Colon (tissue), 2 donors: ENCODE data around the gene BPIFB2.
"Not testable (repeated sequence)": the region's sequence is repeated elsewhere in the genome, so short reads cannot be mapped to it uniquely, and the experiment has no call there.

ENCODE experiments used
- FAIRE-seq: peaks from 2 replicates; lab custom pipeline; 2012; peaks lifted over from hg19 to GRCh38; lab: Jason Lieb, UNC
- donor health status: control.
- donor health status: control.

Gene BPIFB2

DNA sequence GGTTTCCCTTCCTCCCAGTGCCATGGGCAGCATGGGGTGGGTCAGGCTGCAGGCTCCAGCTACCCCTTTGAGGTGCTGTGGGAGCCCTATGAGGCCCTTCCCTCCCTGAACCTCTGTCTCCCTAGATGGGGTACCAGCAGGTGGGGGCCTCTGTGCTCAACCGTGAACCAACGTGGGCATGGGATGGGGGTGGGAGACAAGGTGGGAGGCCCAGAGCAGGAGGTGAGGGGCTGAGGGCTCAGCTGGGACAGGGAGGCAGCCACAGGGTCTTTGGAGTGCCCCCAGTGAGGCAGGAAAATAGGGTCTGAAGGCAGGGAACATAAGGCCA is 36.6 kb upstream of the BPIFB2 start:
- no peak for FAIRE-seq

DNA sequence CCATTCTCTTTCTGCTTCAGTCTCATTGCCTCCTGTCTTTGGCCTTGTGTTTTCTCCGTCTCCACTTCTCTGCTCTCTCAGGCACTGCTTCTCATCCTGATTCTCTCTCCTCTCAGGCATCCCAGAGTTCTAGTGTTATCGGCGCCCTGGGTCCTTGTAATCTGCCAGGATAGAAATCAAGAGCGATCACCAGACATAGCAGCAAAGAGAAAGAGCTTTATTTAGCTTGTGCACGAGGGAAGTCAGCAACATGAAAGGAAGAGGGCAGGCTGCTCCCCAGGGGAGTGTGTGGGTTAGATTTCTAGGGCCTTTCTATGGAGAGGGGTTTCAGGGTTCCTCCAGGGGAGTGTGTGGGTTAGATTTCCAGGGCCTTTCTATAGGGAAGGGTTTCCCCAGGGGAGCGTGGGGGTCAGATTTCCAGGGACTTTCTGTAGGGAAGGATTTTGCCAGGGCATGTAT is 35.8 kb upstream of the BPIFB2 start:
- no peak for FAIRE-seq

DNA sequence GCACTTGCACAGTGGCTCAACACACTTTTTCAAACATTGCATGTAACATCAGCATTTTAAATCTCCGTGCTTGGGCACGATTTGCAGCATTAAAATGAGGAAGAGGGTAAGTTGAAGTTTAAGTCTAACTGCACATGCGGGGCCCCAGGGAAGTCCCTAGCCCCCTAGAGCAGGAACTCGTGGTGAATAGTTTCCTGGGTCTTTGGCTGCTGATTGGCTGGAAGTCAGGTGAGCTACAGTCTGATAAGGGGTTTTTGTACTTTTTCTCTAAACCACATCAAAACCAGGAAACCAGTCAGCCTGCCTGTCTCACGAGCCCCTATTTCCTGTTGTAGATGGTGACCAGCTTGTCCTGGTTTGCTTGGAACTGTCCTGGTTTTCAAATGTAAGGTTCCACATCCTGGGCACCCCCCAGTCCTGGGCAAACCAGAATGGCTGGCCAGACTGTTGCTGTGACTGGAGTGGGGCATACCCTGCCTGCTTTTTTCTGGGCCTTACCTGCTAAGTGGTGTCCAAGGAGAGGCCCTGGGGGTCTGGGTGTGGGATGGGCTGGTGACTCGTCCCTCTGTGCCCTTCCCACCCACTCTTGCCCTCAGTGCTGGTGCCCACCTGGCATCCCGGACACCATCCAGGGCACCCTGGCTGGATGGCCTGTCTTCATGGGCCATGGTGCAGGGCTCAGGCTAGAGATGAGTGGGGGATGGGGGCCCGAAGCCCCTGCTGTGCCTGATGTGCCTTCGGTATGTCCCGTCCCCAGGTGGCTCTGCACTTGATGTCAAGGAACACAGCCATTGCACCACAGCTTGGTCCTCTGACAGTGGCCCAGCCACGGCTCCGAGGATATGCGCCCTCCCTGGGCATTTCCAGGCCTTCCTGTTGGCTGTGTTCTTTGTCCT is 35.1 kb upstream of the BPIFB2 start:
- FAIRE-seq: no peak

DNA sequence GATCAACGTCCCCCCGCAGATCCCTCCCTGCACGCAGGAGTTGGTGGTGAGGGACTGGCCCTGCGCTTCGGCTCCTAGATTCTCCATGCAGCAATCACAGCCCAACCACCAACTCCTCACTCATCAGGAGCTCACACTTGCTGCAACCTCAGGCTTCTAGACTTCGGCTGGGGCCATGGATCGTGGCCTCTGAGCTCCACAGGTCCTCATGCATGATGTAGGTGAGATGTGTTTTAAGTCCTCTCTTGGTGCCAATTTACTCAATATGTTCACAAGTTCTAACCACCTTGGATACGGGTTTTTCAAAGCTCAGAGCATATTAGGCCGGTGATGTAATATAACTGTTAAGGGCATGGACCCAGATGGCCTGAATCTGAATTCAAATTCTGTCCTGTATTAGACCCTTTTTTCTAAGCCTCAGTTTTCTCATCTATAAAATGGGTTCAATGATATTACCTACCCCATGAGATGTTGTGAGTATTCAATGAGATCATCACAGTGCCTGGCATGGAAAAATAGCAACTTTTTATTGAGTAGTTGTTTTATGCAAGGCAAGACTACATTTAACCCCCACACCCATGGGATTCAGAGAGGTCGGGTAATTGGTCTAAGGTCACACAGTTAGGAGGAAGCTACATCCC is 34.3 kb upstream of the BPIFB2 start:
- no peak for FAIRE-seq

DNA sequence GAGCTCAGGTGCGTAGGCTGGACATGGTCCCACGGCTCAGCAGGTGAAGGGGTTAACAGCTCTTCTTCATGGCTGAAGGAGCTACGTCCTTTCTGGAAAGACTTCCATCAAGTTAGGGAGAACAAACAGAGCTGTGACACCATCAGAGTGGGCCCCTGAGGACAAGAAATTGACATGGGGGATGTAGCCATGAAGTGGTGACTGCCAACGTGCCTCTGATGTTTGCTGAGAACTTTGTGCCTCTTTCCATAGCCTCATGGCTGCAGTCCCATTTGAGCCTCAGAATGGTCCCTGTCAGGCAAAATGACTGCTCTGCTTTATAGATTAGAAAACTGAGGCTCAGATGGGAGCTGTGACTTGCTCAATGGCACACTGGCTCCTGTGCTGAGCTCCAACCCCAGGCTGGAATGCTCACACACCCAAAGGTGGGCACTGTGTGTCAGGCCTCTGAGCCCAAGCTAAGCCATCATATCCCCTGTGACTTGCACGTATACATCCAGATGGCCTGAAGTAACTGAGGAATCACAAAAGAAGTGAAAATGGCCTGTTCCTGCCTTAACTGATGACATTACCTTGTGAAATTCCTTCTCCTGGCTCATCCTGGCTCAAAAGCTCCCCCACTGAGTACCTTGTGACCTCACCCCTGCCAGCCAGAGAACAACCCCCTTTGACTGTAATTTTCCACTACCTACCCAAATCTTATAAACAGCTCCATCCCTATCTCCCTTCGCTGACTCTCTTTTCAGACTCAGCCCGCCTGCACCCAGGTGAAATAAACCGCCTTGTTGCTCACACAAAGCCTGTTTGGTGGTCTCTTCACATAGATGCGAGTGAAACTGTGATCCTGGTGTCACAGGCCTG is 33.1 kb upstream of the BPIFB2 start:
- not testable (repeated sequence) for FAIRE-seq

DNA sequence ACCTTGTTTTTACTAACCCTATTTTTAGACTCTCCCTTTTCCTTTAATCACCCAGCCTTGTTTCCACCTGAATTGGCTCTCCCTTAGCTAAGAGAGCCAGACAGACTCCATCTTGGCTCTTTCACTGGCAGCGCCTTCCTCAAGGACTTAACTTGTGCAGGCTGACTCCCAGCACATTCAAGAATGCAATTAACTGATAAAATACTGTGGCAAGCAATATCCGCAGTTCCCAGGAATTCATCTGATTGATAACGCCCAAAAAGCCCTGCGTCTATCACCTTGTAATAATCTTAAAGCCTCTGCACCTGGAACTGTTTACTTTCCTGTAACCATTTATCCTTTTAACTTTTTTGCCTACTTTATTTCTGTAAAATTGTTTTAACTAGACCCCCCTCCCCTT is 32.4 kb upstream of the BPIFB2 start:
- FAIRE-seq: not testable (repeated sequence)

DNA sequence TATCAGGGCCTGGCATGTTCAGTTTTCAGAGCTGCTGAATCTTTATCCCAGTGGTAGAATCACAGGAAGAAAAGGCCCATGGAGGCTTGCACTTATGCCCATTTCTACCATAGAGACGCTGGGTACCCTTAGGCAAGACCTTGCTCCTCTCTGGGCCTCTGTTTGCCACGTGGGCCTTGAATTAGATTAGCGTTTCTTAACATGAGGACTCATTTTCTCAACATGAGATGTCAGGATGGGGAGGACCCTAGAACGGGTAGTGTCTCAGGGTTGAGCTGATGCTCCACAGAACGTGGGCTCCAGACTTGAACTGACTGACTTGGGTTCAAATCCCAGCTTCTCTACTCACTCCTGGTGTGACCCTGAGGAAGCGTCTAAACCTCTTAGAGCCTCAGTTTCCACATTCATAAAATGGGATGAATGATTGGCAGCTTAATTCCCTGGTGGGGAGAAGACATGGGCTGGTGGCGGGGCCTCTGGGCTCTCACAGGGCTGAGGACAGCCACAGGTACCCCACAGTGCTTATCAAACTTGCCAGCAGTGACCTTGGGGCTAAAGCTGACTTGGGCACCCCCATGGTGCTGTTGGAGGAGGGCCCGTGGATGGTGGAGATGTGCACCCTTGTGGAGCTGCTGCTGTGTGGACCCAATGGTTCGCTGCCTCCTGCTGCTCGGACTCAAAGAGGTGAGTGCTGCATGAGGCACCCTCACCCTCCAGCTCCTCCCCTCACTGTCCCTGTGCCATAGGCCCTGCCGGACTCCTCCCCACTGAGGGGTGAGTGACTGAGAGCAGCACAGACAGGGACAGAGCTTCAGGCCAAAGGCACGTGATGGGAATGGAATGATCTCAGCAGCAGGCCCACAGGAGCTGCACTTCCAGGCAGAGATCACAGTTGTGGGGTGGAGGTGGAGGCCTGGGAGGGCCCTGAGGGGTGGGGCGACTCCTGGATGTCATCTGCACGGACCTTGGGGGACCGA is 31.5 kb upstream of the BPIFB2 start:
- no peak for FAIRE-seq

DNA sequence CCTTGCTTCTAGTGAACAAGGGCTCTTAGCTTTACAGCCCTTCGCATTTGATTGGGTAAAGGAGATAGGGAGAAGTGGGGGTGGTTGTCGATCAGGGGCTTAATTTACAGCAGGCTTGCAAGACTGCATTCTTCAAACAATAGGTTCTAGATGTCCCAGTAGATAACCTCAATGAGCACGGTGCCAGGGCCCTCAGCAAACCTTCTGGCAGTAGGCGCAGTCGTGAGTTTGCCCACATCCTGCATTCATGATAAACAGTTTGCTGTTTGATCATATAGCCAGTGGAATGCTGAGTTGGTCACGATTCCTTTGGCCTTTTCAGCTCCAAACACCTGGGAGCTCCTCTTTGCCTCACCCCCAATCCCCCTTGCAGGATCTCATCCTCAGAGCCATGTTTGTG is 30.8 kb upstream of the BPIFB2 start:
- FAIRE-seq: no peak

DNA sequence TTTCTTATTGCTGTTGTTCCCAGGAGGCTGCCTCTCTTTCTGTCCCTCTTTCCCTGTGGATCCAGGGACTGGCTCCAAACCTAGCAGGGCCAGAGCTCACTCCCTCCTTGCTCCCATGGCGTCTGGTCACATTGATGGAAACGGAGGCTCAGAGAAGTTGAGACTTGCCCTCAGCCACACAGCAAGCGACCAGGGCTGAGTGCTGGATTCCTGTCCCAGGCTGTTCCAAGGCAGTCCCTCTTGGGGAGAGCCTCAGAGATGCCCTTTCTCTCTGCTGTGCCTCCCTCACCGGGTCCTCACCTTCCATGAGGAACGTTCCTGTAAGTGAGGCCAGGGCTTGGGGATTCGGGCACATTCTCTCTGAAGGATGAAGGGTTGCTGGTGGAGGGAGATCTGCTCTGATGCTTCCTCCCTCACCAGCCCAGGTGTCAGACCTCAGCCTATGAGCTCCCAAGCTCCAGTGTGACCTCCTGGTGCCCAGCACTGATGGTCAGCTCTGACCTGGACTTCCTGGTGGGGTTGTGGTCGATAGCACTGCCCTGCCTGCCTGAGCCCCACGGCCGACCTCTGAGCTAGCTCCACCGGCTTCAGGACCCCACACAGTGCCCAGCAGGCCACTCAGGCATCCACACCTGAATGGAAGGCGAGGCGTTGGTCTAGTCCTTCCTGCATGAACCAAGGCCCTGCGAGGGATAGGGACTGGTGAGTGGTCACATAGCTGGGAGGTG is 30.1 kb upstream of the BPIFB2 start:
- FAIRE-seq: no peak

DNA sequence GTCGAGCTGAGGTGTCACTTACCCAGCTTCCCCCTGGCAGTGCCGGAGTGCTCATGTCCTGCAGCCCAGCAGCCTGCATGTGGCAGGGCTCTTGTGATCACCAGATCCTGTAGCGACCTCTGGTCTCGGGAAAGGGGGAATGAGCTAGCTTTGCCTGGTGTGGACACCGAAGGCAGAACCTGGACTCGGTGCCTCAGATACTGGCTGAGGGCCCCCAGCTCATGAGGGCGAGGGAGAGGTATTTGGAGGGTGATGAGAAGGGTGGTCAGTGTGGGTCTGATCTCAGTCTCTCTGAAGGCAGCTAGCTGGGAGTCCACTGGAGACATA is 29.5 kb upstream of the BPIFB2 start:
- FAIRE-seq: no peak

DNA sequence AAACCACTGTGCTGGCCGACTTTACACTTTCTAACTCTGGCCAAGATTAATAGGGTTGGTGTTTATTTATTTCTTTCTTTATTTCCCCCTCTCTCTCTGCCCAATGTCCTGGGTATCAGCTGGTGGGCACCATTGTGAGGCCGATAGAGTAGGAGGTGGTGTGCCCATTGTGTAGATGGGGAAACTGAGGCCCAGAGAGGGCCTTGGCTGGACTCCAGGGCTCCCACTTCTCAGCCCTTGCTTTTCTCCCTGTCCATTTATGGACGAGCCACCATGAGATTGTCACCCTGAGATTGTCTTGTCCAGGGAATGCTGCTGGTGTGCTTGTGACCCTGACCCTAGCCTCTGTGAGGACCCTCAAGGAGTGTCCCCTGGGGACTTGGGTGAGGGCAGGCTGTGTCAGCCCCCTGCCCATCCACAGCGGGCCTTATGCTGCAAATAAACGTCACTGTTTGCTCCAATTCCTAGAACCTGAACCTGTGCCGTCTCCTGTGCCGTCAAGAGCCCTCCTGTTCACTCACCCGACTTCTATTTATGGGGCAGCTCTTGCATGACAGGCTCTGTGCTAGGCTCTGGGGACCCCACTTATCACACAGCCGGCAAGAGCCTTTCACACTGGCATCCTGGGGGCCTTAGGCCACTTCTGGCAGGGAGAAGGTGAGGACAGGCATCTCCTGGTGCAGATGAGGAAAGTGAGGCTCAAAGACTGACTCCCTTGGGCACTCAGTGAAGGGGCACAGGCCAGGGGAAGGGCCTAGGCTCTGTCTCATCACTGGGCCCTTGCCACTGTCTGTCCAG is 28.1 kb upstream of the BPIFB2 start:
- FAIRE-seq: no peak

DNA sequence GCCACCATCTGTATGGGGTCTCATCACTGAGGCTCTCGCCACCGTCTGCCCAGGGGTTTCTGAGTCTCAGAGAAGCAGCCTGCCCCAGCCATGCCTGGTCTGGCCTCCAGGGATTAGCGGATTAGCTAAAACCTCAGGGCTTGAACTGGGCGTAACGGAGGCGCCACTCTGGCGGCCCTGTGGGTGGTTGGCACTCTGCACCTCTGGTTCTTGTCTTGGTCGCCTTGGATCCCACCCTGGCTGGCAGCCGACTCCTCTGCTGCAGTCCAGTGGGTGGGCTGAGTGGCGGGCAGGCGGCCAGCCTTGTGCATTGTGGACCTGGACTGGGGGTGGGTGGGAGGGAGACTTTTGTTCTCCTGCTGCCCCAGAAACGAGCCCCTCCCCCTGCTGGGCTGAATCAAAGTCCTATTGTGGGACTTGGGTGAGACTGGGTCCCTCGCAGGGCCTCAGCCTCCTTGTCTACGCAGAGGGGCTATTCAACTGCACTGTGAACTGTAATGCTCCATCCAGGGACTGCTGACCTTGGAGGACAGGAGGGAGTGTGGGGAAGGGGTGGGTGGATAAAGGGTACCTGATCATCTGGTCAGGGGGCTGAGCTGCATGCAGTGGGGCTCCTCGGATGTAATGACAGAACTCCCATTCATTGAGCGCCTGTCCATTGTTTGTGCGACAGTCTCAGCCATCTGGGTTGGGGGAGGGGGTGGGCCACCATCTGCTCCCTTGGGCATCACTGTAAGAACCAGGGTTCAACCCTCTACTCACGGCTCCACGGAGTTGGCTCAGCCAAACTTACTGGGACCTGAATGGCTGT is 27.2 kb upstream of the BPIFB2 start:
- FAIRE-seq: no peak

DNA sequence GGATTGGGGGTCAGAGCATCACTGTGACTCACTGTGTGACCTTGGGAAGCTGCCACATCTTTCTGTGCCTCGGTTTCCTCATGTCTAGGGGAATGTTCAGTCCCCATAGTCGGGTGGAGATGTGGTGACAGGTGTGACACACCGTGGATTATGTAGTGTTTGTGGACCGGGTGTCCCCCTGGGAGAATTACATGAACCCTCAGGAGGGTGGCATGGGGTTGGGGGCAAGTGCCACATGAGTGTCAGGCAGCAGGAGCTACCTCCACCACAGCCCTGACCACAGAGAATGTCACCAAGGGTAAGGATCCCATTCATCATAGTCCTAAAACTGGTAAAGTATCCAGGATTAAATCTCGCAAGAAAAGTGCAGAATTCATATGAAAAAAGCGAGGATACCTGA is 26.5 kb upstream of the BPIFB2 start:
- FAIRE-seq: no peak

DNA sequence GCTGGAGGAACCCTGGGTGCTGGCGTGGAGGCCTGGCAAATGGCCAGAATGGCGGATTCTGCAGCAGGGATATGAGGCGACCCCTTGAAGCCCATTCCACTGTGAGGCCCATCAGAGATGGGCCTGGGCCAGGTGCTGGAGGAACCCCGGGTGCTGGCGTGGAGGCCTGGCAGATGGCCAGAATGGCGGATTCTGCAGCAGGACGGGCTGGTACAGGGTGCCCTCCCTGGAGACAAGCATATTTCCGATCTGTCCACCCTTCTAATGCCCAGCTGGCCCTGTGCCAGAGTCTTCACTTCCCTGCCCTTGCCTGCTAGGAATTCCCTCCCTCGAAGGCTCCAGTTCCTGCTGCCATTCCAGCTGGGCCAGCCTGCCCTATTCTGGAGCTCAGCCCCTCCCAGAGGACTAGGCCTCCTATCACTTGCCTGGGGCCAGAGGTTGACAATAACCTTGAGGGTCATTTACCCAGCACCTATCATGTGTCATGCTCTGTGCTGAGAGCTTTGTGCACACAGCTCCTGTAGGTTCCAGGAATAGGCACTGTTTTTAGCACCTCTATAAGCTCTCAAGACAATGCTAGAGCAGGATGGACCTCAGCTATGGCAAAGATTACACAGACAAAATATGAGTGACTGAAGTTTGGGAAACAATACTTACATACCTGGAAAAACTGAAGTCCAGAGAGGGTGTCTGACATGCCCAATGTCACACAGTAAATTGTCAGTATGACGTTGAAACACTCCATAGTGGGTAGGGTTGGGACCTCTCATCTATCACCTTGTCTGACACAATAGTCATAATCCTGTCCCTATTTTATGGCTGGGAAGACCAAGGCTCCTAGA is 24.7 kb upstream of the BPIFB2 start:
- FAIRE-seq: no peak

DNA sequence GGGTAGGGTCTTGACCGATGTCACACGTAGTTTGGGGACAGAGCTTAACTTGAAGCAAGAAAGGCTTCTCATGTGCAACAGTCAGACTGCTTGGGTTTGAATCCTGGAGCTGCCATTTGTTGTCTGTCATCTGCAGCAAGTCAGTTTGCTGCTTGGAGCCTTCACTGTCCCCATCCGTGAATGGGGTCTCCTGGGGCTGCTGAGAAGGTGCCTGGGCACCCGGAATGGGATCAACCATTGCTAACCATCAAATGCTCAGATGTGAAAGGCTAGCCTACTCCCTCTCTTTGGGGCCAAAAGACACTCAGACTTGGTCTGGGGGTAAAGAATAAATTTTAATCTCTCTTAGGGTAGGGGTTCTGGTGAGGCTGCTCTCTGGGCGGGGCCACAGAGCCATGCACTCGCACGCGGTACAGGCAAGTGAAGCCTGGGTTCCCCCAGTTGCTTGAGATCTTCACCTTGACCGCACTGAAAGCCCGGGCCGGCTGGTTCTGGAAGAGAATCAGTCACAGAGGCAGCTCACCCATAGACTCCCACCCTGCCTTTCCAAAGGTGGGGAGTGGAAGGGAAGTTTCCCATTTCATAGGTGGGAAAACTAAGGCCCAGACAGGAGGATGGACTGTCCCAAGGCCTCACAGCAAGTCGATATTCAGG is 23.9 kb upstream of the BPIFB2 start:
- no peak for FAIRE-seq

DNA sequence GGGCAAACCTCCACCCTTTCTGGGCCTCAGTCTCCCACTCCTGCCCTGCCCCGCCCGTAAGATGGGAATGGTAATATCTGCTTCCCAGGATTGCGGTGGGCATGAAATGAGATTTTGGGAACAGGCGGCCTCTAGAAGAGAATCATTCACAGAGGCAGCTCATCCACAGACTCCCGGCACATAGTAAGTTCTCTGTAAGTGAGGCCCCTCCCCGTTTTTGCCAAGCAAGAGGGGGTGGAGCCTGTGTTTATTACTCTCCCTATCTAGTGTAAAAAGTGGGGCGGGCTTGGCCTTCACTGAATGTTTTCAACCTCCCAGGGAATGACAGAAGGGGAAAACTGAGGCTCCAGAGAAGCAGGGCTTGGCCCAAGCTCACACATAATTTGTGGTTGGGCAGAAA is 23.3 kb upstream of the BPIFB2 start:
- FAIRE-seq: no peak

DNA sequence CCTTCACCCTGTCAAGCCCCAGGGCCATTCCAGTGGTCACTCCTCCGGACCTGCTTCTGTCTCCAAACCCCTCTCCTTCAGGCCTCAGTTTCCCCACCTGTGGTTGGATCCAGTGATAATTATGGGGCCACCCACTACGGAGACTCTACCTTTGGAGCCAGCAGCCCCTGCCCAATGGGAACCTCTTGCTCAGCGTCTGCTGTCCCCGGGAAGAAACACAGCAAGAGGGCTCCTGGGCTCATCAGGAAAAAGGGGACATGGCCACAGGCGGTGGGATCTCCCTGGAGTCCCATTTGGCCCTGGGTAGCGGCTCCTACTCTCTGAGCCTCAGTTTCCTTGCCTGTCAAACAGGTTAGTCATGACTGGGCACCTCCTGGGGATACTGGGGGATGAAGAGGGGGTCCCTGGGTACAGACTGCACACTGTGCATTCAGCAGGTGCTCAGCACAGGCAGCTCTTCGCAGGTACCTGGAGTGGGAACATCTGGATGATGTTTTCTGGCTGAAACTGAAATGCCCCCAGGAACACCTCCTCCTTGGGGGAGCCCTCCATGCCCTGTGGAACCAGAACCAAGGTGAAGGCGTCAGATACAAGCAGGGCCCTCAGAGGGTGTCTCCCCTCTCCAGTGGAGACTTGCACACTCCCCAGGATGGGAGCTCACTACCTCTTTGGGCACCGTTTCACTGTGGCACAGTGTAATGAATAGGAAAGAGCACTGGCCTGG is 22.7 kb upstream of the BPIFB2 start:
- no peak for FAIRE-seq
